TTC549 (cell line): ENCODE data around the gene GNG10.
"Not testable (repeated sequence)": the region's sequence is repeated elsewhere in the genome, so short reads cannot be mapped to it uniquely, and the experiment has no call there.

Experiments used
- FAIRE-seq: peaks from 2 replicates; lab custom pipeline; 2012; peaks lifted over from hg19 to GRCh38; lab: Jason Lieb, UNC

Gene GNG10

DNA sequence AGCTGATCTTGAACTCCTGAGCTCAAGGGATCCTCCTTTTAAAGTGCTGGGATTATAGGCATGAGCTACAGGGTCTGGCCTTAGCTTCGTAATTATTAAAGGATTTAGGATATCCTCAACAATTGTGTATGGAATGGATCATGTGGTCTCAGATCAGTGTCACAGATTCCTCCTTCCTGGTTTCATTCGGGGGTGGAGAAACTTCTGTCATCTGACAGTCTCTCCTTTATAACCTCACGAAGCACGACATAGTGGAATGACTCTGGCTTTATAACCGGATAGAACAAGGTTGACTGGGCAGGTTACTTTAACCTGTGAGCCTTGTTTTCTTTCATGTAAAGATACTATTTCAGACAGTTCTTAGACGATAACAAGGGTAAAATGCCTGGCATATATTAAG is 4.4 kb upstream of the GNG10 start:
- no peak for FAIRE-seq

- FAIRE-seq: no peak
Observed at GRCh38 chr9:111658943-111659342, 2.5 kb upstream of the GNG10 start.

DNA sequence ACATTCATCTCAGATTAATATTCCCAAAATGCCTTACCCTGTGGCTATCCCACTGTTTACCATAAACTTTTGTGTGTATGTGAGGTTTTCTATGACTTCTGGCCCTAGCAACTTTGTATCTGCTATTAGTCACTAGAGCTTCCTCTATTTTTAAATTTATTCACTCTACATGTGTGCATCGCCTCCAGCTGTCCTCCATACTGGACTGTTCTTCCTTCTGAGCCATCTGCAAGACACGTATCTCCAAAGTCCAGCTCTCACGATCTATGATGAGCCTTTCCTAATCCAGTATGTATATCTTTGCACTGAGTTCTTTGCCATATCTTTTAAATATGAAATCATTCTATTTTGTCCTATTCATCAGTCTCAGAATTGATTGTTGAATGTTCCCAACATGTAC is 1.7 kb upstream of the GNG10 start:
- no peak for FAIRE-seq

- FAIRE-seq: no peak
Observed at GRCh38 chr9:111661802-111662521, 557 bp downstream of the GNG10 start.

GRCh38 chr9:111662576-111663300 is 1.3 kb downstream of the GNG10 start:
- no peak for FAIRE-seq

GRCh38 chr9:111663301-111663823 is 2.0 kb downstream of the GNG10 start:
- no peak for FAIRE-seq

DNA sequence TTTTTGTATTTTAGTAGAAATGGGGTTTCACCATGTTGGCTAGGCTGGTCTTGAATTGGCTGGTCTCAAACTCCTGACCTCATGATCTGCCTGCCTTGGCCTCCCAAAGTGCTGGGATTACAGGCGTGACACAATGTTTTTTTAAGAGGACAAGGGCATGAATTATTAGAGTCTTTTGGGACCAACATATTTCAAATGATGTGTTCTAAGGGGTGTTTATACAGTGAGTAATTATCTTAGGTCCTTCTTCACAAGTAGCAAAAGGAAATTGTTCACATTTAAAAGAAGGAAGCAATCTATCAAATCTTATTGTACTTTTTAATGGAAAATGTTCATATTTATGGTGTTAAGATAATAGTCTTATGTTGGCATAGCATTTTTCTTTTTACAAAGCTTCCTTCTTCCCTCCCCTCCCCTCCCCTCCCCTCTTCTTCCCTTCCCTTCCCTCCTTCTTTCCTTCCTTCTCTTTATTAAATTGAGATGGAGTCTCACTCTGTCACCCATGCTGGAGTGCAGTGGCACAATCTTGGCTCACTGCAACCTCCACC is 6.7 kb downstream of the GNG10 start:
- no peak for FAIRE-seq

DNA sequence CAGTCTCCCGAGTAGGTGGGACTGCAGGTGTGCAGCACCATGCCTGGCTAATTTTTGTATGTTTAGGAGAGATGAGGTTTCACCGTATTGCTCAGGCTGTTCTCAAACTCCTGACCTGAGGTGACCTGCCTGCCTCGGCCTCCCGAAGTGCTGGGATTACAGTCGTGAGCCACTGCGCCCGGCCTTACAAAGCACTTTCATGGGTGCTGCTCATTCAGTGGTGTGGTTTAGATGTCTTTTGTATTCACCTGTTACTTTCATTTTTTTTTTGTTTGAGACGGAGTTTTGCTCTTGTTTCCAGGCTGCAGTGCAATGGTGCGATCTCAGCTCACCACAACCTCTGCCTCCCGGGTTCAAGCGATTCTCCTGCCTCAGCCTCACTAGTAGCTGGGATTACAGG is 7.2 kb downstream of the GNG10 start:
- not testable (repeated sequence) for FAIRE-seq

GRCh38 chr9:111674319-111674718 is 12.9 kb downstream of the GNG10 start:
- FAIRE-seq: no peak

DNA sequence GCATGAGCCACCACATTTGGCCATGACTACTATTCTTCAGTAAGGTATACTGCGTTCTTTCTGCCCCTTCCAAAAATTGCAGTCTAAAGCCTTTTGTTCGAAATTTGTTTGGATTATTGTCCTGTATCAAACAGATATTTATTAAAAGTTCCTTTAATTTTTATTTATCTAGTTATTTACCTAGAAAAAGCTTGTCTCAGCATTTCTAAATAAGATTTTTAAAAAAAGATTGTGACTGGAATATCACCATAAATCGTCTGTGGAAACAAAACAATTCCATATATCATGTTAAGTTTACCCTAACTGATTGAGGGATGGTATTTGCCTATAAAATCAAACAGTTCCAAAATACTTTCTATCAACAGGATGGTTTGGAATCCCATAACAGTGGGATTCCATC is 14.7 kb downstream of the GNG10 start:
- no peak for FAIRE-seq

DNA sequence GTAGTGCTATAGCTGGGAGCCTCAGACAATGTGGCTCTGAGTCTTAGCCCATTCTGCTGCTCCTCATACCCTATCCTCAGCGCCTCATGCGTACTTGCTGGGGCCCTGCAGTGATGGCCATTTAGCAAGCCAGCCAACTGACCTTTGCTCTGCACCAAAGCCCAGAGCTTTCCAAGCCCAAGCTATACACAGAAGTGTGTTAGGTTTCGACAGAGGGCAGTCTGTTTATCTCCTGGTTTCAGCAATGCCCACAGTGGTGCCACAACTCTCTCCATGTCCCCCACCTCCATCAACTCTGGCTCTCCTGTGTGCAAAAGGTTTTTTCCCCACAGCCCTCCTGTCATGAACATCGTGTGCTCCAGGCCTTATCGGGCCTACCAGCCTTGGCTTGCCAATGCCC is 16.9 kb downstream of the GNG10 start:
- FAIRE-seq: no peak

DNA sequence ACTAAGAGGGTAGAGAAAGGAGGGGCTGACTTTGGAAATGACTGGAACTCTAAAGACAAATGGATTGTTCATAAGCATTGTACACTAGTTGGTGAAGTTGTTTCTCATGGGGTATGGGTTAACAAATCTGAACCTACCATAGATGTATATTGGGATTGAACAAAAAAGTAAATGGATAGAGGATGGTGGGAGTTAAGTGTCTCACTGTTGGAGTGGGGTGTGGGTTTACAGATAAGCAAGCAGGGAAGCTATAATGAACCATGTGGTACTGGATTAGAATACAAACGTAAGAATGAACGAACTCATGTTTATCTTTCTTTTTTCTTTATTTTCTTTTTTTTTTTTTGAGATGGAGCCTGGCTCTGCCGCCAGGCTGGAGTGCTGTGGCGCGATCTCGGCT is 17.8 kb downstream of the GNG10 start:
- no peak for FAIRE-seq

DNA sequence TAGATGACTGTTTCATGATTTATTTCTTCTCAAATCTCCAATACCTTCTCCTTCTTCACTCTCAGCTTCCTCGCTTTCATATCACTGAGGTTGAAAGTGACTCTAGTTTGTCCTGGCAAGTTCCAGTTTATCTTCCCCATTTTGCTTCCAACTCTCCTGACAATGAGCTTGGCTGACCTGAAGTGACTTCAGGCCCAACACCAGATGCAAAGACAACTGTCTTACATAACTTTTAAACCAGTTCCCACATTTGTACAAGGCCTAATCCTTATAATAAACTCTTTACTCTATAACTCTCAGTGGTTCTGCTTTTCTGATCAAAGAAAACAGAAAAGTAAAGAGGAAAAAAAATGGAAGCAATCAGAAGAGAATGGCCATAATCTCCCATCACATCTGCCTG is 22.0 kb downstream of the GNG10 start:
- no peak for FAIRE-seq

DNA sequence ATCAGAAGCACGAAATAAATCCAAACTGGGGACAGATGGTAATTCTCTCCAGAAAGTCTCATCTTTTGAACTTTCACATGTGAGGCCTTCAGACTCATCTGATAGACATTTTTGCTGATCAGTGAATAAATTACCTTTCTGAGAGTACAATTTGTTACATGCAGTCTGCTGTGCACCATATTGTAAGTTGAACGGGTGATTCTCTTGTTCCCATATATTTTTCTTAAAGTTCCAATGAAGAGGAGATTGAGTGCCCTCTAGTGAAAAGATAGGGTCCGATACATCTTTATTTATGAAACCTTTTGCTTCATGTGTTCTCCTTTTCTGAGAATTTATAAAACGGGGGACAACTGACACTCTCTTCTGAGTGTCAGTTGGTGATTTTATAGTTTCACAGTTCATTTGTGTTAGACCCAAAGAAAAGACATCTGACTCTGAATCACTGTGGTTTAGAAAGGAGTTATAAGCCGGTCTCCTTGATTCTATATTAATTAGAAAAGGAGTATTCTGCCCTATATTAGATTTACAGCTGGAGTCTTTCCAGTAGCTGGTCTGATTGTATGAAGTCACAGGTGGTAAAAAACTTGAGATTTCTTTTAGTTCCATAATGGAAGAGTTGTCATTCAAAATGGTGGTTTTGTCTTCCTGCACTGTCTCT is 30.4 kb downstream of the GNG10 start:
- peak; percentile 85 for FAIRE-seq

- FAIRE-seq: no peak
Observed at GRCh38 chr9:111696796-111697195, 35.4 kb downstream of the GNG10 start.

DNA sequence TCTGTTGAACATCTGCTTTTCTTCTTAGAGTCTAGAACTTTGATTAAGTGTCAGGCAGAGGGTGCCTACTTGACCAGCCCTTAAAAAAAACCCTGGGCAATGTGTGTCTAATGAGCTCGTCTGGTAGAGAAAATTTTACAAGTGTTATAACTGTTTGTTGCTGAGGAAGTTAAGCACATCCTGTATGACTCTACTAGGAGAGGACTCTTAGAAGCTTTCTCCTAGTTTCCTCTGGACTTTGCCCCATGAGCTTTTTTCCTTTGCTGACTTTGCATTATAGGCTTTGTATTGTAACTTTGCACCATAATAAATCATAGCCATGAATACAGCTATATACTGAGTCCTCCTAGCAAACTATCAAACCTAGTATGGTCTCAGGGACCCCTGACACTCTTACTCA is 39.4 kb downstream of the GNG10 start:
- FAIRE-seq: no peak

DNA sequence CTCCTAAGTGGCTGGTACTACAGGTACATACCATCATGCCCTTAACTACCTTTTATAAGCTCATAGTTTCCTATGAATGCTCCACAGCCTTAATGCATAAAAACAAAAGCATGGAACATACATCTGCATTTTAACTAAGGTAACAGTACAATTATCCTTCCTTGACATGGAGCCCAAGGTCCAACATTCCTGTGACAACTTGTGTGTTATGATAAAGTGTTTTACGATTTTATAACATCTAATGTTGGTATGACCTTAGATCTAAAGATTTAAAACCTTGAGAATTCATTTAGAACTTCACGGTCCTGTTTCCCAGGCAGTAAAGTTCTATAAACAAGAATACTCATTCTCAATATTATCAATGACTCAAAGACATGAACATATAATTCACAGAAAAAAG is 43.1 kb downstream of the GNG10 start:
- no peak for FAIRE-seq

DNA sequence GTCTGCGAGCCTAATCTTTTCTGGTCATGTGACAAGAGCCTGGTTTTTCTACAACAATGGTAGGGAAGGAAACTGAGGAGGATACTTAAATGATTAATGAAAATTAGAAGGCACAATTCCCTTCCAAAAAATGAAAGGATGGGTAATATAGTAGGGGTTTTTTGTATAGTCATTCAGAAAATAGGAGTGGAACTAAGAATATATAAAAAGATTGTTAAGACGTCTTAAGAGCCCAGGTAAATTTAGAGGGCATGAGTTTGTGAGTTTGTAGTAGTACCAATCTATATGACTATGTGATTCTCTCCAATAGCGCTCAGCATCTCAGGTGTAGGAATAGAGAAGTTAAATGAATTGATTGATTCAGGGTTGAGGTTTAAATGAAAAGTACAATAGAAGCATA is 50.1 kb downstream of the GNG10 start:
- no peak for FAIRE-seq

DNA sequence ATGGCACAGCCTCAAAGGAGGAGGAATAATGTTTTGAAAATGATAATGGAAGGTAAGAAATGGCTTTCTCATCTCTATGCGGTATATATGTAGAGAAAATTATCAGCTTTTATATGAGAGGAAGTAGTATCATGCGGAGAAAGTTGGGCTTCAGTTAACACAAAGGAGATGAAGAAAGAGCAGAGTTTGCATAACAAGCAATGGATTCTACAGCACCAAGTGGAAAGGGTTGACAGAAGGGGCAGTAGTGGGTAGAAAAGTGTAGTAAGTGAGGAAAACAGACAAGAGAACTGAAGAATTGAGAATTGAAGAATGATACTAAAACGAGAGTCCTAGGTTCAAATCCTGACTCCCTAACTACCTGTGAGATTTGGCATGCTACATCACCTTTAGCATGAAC is 51.0 kb downstream of the GNG10 start:
- no peak for FAIRE-seq

DNA sequence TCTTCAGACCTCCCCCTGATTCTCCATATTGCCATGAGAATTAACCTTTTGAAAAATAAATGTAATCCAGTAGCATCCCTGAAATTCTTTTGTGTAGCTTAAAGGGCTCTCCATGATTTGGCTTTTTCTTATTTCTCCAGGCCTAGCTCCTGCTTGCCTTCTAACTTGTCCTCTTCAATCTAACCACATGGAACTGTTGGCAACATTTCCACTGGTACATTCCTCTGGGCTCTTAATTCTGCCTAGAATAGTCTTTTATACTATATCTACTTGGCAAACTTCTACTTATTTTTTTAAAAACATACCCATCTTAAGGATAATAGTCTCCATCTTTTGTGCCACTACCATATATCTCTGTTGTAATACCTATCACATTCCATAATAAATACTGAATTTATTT is 54.1 kb downstream of the GNG10 start:
- no peak for FAIRE-seq

- no peak for FAIRE-seq
Observed at GRCh38 chr9:111719541-111719940, 58.1 kb downstream of the GNG10 start.
